HG03442 (cell line): ENCODE data around the gene S100A14.

Source experiments
- ATAC-seq: cut with Tn5 transposase; IDR thresholded peaks from one replicate; pipeline ENCODE4 v1.9.1; 2021; ENCODE audit warnings: mild to moderate bottlenecking, moderate library complexity; ENCODE audit not compliant: unreplicated experiment

S100A14 gene

GRCh38 chr1:153616917-153617311, 789 bp upstream of the S100A14 start:
- no peak for ATAC-seq

- no peak for ATAC-seq
Measured at GRCh38 chr1:153615406-153615805, 719 bp downstream of the S100A14 start.

- no peak for ATAC-seq
Measured at GRCh38 chr1:153614906-153615305, 1.2 kb downstream of the S100A14 start.

GRCh38 chr1:153614189-153614900, 1.8 kb downstream of the S100A14 start:
- ATAC-seq: no peak

GRCh38 chr1:153613406-153613805, 2.7 kb downstream of the S100A14 start:
- ATAC-seq: no peak

GRCh38 chr1:153612755-153613331, 3.3 kb downstream of the S100A14 start, which contains the start of gene S100A16:
TSS of gene S100A16 (minus strand) at chr1:153613137. CDS start at chr1:153608151, 4,986 bp downstream.
- ATAC-seq: no peak

- ATAC-seq: no peak
Measured at GRCh38 chr1:153612111-153612754, 3.9 kb downstream of the S100A14 start.

- no peak for ATAC-seq
Measured at GRCh38 chr1:153611356-153611755, 4.8 kb downstream of the S100A14 start.

GRCh38 chr1:153610811-153611301, 5.3 kb downstream of the S100A14 start:
- ATAC-seq: no peak

- ATAC-seq: no peak
Measured at GRCh38 chr1:153610334-153610733, 5.8 kb downstream of the S100A14 start.

GRCh38 chr1:153609585-153609907, 6.6 kb downstream of the S100A14 start:
- ATAC-seq: no peak

GRCh38 chr1:153608742-153609584, 7.2 kb downstream of the S100A14 start:
- no peak for ATAC-seq

GRCh38 chr1:153608089-153608682, 7.9 kb downstream of the S100A14 start:
- no peak for ATAC-seq

GRCh38 chr1:153607381-153607780, 8.7 kb downstream of the S100A14 start:
- no peak for ATAC-seq

- no peak for ATAC-seq
Measured at GRCh38 chr1:153606194-153606593, 9.9 kb downstream of the S100A14 start.

GRCh38 chr1:153602749-153603148, 13.4 kb downstream of the S100A14 start:
- ATAC-seq: no peak

GRCh38 chr1:153599847-153600246, 16.3 kb downstream of the S100A14 start:
- ATAC-seq: no peak

- ATAC-seq: peak; percentile 93
Measured at GRCh38 chr1:153598309-153599172, 17.6 kb downstream of the S100A14 start.

GRCh38 chr1:153597206-153597605, 18.9 kb downstream of the S100A14 start:
- no peak for ATAC-seq

- no peak for ATAC-seq
Measured at GRCh38 chr1:153592748-153593147, 23.4 kb downstream of the S100A14 start.
